ENCODE results near the gene PCDHA2. TPM values are rescaled to one million over a fixed set of nuclear protein-coding genes. Genes with fewer than 3 reads are reported as not detected.

Gene PCDHA2
- total RNA-seq, 1 experiment from 2014 or later = 0.20 TPM

DNA sequence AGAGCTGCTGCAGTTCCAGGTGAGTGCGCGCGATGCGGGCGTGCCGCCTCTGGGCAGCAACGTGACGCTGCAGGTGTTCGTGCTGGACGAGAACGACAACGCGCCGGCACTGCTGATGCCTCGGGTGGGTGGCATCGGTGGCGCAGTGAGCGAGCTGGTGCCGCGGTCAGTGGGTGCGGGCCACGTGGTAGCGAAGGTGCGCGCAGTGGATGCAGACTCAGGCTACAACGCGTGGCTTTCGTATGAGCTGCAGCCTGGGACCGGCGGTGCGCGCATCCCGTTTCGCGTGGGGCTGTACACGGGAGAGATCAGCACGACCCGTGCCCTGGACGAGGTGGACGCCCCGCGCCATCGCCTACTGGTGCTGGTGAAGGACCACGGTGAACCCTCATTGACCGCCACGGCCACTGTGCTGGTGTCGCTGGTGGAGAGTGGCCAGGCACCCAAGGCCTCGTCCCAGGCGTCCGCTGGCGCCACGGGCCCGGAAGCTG is 8.2 kb downstream of the PCDHA2 start:
- Histone ChIP-seq H3K4ac (ENCODE audit: low read depth, low read length) (no peak overlapping the region), H4K5ac (ENCODE audit: insufficient read length, low read depth, low read length) (no peak overlapping the region), H3K9me3 (ENCODE audit: control insufficient read depth, low read depth, low read length) (no peaks in the 10 kb centered on the region), H2BK20ac (ENCODE audit: low read depth, low read length, poor library complexity, severe bottlenecking) (no peak overlapping the region), H4K20me1 (ENCODE audit: control insufficient read depth, insufficient read depth, insufficient read length) (no peaks in the 10 kb centered on the region), H3K27ac (ENCODE audit: insufficient read length, low read depth, low read length) (no peak overlapping the region), H2AFZ (ENCODE audit: low read length) (no peak overlapping the region), H2BK120ac (ENCODE audit: low read depth, low read length, poor library complexity, severe bottlenecking) (no peak overlapping the region), H3K79me1 (ENCODE audit: insufficient read depth, low read depth, low read length, poor library complexity, severe bottlenecking) (no peaks in the 10 kb centered on the region), H3K23me2 (ENCODE audit: insufficient read length, low read depth, low read length, poor library complexity, severe bottlenecking) (no peaks in the 10 kb centered on the region), H2BK5ac (ENCODE audit: insufficient read length, low read length) (no peak overlapping the region), H3K56ac (ENCODE audit: insufficient read length, low read depth, low read length) (no peak overlapping the region), H2AK5ac (ENCODE audit: insufficient read length, low read length) (no peak overlapping the region), H4K91ac (ENCODE audit: insufficient read length, low read depth, low read length) (no peak overlapping the region), H3K23ac (ENCODE audit: insufficient read length, low read depth, low read length) (no peak overlapping the region), H2BK15ac (ENCODE audit: low read depth, low read length) (no peak overlapping the region), H3K9ac (ENCODE audit: extremely low read depth, insufficient read length, low read length) (no peak overlapping the region), H3K14ac (ENCODE audit: insufficient read depth, low read length) (no peak overlapping the region), H3K27me3 (ENCODE audit: insufficient read depth, low read length) (no peaks in the 10 kb centered on the region), H3K18ac (ENCODE audit: insufficient read length, low read depth, low read length) (no peak overlapping the region), H2BK12ac (ENCODE audit: insufficient read length, low read depth, low read length) (no peak overlapping the region), H3K4me2 (ENCODE audit: insufficient read depth, insufficient read length, low read length) (no peak overlapping the region), H3K79me2 (ENCODE audit: insufficient read depth, low read length) (no peaks in the 10 kb centered on the region), H4K8ac (replicated peaks; ENCODE audit: insufficient read length, low read depth, low read length) (no peak overlapping the region), H3T11ph (ENCODE audit: low read length) (no peak overlapping the region), H3K4me1 (ENCODE audit: insufficient read depth, low read length) (no peaks in the 10 kb centered on the region)
- H3K27me3 Mint-ChIP-seq (ENCODE audit: low read depth) = no peaks in the 10 kb centered on the region
- WGBS (ENCODE audit: extremely low coverage, insufficient read length, low lambda C conversion rate) = no CpG with 5 or more reads among the region's 53 CpGs
- DNase-seq = no peak
- peaks cover 46 to 47% of the 10 kb centered on the region in 2 experiments for H3K9me3 Mint-ChIP-seq
- H3K36me3 Mint-ChIP-seq (ENCODE audit: insufficient read depth in 1 of 3, low read depth in 3 of 3) = peaks cover 8 to 42% (median 33%) of the 10 kb centered on the region in 3 experiments
- no peak overlapping the region for H3K4me3 Mint-ChIP-seq
- H3K27ac Mint-ChIP-seq = no peak overlapping the region
- TF ChIP-seq, protein P1, sequence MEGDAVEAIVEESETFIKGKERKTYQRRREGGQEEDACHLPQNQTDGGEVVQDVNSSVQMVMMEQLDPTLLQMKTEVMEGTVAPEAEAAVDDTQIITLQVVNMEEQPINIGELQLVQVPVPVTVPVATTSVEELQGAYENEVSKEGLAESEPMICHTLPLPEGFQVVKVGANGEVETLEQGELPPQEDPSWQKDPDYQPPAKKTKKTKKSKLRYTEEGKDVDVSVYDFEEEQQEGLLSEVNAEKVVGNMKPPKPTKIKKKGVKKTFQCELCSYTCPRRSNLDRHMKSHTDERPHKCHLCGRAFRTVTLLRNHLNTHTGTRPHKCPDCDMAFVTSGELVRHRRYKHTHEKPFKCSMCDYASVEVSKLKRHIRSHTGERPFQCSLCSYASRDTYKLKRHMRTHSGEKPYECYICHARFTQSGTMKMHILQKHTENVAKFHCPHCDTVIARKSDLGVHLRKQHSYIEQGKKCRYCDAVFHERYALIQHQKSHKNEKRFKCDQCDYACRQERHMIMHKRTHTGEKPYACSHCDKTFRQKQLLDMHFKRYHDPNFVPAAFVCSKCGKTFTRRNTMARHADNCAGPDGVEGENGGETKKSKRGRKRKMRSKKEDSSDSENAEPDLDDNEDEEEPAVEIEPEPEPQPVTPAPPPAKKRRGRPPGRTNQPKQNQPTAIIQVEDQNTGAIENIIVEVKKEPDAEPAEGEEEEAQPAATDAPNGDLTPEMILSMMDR (conservative IDR thresholded peaks at IDR 0.05) = no peak
- H3K4me1 Mint-ChIP-seq = peaks cover 0 to 2% of the 10 kb centered on the region in 2 experiments; a peak in 1 of 4 replicates
